K562 treated with DMSO at 1 percent for 24 hours (cell line): ENCODE data around the gene SMARCB1. TPM values are rescaled to one million over a fixed set of nuclear protein-coding genes. Genes with fewer than 3 reads are reported as not detected.

Source experiments
- total RNA-seq: library from RNA; unstranded; fragments of 300-600 nt; gene quantifications from 2 replicates; pipeline ENCODE4 v1.2.3, GENCODE V29; 2022; ENCODE audit warnings: low read depth; ENCODE audit not compliant: insufficient read depth

Gene SMARCB1
- total RNA-seq = 123 and 143 TPM in 2 replicates

DNA sequence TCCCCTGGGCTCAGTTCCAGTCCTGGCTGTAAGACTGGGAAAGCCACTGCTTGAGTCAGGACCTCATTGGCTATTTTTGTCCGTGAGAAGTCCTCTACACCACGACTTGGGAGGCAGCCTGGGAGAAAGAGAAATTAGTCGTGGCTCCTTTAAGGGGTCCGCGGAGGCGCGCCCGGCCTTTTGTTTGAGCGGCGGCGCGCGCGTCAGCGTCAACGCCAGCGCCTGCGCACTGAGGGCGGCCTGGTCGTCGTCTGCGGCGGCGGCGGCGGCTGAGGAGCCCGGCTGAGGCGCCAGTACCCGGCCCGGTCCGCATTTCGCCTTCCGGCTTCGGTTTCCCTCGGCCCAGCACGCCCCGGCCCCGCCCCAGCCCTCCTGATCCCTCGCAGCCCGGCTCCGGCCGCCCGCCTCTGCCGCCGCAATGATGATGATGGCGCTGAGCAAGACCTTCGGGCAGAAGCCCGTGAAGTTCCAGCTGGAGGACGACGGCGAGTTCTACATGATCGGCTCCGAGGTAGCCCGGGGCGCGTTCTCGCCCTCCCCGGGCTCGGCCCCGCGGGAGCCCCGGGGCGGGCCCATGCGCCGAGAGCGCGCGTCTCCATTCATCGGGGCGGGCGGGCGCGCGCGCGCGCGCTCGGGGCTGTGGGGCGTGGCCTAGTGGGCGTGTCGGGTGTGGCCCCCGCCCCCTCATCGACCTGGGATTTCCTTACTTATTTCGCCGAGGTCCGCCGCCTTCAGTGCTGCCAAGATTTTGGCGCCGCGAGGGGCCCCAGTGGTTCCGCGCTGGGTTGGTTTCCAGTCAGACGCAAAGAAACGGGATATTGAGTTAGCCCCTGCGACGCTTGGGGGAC is at the start of gene SMARCB1:
SMARCB1 (plus strand) TSS at position 215 of the 848 bp plus-strand sequence; CDS start at position 419, 204 bp downstream.

DNA sequence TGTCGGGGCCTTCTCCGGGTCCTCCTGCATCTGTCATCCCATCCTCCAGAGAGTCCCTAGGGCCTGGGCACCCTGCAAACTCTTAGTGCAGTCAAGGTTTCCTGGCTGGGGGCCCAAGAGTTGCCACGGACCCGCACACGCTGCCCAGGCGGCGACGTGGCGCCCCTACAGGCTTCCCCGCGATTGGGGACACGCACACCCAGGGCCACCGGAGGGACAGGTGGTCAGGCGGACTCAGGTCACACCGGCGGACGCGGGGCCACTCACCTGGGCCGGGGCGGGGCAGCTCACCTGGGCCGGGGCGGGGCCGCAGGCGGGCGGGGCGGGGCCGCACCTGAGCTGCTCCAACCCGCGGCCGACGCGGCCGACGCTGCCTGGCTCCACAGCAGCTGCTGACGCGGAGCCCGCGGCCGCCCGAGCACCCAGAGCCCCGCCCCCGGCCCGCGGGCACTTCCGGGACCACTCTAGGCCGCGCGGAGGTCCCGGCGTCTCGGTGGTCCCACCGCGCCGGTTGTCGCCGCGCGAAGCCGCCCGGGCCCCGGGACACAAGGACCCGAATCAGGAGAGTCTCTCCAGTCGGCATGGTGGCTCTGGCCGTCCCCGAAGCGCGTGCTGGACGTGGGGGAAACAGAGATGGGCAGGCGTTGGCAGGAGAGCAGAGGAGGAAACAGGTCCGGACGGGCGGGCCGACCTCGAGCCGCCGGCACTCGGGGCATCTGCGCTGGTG is 35.9 kb upstream of the SMARCB1 start, which contains the start of gene ZNF70:
ZNF70 (minus strand) TSS at position 399 of the 727 bp plus-strand sequence. CDS start 5,972 bp downstream, outside the sequence.

DNA sequence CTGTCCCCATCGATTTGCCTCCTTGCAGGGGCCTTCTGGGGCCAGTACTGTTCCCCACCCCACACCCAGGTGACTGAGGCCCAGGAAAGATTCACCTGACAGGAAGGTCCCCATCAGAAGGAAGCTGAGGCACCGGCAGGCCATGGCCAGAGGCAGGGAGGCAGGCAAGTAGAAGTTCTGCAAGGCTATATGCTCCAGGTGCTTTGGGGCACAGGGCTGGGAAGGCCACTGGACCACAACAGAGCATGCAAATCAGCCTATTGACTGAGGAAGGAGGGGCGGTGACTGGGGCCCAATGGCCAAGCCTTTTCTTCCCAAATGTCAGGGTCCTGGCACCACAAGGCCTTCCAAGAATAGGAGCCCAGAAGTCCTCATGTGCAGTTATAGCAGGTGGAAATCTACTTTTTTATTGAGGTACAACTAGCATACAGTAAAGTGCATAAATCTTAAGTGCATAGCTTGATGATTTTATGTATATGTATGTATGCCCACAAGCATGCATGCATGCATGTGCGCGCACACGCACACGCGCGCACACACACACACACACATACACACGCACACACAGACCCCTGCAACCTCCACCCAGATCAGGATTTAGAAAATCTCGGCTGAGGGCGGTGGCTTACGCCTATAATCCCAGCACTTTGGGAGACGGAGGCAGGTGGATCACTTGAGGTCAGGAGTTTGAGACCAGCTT is 32.4 kb upstream of the SMARCB1 start, which contains the start of gene VPREB3:
VPREB3 (minus strand) TSS at position 206 of the 700 bp plus-strand sequence; CDS start at position 144, 62 bp downstream.

DNA sequence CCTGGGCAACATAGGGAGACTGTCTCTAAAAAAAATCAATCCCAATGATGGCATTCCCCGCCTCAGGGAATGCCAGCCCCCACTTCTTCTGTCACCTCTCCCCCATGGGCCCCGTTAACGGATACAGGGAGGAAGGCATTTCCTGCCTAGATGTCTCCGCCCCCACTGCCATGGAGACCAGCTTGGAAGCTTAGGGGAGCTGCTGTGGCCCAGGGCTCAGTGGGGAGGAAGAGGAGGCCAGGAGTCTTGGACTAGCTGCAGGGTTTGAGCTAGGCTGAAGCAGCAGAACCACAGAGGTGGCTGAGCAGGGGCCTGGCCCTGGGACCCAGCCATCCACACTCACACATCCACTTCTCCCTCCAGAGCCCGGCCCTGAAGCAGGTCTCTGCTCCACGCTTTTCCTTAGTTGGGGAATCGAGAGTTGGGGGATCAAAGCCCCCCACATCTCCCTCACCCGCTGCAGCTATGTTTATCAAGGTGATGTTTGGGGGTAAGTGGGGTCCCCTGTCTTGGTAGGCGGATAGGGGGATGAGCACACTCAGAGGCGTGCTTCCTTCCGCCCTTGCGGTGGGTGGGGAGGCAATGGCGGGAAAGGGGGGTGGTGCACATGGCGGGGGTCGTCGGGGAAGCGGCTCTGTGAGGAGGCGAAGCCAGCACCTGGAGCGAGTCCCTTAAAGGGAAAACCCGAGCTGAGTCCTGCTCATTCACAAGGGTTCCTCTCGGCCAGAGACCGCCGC is 23.8 kb upstream of the SMARCB1 start, which contains the start of gene C22orf15:
C22orf15 (plus strand) TSS at position 149 of the 737 bp plus-strand sequence; CDS start at position 466, 317 bp downstream.

DNA sequence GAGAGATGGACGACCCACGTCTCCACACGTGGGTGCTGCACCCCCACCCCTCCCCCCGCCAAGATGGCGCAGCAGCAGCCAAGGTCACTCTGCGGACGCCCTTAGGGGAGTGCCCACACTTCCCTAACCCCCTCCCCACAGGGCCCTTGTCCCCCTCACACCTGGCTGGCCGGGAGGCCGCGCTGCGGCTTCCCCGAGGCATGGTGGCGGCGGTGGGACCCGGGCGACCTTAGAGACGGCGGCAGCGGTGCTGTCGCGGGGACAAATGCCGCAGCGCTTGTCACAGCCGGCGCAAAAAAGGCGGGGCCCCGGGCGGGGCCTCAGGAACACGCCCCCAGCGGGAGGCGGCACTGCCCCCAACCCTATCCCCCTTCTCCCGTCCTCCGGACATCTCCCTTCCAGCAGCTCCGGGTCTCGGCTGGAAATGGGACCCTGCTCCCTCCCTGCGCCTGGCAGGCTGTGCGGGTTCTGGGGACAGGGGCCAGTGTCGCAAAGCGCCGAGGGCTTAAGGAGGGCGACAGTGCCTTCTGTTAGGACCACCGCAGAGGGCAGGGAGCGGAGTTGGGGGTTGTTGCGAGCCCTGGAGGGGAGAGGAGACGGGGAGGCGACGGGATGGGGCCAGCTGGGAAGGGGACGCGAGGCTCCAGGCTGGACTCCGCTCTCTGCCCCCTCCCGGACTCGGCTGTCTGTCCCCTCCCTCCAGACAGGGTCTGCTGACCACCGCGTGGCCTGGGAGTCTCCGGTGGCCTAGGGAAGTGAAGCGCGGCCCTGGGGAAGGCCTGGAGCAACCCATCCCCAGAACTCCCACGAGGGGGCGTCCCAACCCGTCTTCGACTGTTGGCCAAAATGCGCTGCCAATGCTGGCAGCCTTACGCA is 18.9 kb upstream of the SMARCB1 start, which contains the start of gene CHCHD10:
CHCHD10 (minus strand) TSS at position 300 of the 876 bp plus-strand sequence; CDS start at position 202, 98 bp downstream.

DNA sequence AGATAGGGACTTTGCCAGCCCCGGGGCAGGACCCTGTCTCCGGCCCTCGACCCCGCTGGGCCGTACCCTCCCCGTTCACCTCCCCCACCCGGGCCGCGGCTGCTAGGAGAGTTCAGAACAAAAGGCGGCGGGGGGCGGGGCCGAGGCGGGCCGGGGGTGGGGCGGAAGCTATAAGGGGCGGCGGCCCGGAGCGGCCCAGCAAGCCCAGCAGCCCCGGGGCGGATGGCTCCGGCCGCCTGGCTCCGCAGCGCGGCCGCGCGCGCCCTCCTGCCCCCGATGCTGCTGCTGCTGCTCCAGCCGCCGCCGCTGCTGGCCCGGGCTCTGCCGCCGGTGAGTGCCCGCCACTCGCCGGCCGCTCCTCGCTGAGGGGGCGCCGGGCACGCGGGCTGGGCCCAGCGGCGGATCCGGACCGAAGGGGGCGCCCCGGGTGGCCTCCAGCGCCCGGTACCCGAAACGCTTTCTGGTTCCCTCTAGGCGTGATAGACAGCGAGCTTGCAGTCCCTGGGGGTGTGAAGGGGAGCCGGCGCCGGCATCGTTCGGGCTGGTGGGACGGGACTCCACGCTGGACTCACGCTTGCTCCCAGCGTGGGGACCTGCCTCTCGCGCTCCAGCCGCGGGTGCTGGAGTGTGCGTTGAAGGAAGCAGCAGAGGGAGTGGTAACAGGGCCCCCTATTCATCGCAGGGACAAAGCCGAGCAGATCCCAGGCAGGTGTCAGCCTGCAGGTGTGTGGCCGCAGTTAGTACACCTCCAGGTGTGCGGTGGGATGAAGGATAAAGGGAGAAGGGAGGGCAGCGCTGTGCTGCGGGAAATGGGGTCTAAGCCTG is 13.9 kb upstream of the SMARCB1 start, which contains the start of gene MMP11:
MMP11 (plus strand) TSS at position 201 of the 825 bp plus-strand sequence; CDS start at position 223, 22 bp downstream.

DNA sequence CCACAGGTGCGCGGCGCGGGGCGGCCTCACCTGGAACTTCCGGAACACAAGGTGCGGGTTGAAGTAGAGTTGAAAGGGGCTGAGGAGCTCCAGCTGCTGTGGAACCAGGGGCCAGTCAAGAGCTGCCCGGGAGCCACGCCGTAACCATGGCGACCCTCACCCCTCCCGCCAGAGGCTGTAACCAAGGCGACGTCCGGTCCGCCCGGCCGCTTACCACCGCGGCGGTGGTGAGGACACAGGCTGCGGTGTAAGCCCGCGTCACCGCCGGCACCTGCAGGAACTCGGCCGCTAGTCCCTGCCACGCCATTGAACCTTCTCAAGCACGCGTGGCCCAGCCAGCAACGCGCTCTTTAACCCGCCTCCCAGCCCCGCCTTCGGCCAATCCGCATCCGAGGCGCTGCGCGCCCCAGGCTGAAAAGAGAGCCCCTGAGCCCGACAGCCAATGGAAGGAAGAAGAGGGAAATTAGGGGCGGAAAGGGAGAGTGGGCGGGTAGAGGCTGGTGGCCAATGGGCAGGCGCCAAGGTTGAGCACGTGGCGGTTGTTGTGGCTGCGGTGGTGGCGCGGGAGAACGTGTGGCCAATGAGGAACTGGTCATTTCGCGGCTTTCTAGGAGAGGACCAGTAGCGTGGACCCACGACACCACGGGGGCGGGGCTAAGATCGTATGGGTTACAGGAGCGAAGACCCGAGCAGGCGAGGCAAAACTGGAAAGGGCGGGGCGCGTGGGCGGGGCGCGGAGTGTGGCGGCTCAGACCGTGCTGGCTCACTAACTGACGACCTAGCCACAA is 52.1 kb downstream of the SMARCB1 start, which contains the start of gene DERL3:
DERL3 (minus strand) TSS at position 326 of the 788 bp plus-strand sequence; CDS start at position 307, 19 bp downstream.

DNA sequence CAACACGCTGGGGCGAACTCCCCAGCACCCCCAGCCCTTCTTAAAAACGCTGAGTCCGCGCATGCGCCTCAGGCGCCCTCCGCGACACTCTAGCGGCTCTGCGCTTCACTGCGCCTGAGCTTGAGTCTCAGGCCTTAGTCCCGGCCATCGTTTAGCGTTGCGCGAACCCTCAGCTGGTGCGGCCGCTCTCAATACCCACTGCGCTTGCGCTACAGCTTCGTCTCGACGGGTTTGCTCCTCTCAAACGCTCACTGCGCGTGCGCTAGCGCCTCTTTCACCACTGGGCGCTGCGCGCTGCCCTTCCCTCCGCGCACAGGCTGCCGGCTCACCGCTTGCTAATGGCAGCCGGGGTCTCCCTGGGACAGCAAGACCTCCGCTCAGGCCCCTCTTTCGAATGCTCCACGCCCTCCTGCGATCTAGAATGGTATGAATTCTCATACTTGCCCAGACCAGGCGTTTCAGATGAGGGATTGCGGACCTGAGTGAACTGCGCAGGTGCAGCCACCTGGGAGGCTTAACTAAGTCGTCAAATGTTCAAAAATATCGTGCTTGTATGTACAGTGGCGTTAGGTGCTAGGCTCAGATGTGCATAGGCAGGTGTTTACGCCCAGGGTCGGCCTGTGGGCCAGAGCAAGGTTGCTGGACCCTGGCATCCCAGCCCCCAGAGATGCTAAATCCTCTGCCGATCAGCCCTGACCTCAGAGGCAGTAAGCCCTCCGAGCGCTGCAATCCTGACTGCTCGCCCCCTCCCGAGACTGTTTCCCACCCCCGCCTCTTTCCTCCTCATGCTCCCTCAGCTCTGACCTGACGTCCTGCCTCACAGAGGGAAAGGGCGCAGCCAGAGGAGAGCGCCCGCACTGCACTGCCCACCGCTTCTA is 71.1 kb downstream of the SMARCB1 start, which contains the start of gene SLC2A11:
SLC2A11 (plus strand) TSS at position 270 of the 878 bp plus-strand sequence; CDS start at position 395, 125 bp downstream.

Other genes starting within 250 kb of the SMARCB1 start
- gene IGLL1, start 206.7 kb upstream of the SMARCB1 start, total RNA-seq = not detected in 2 replicates
- not detected in 2 replicates for gene DRICH1, start 154.6 kb upstream of the SMARCB1 start, total RNA-seq
- not detected in 2 replicates for gene RGL4, start 96.0 kb upstream of the SMARCB1 start, total RNA-seq
- gene ZNF70, start 35.9 kb upstream of the SMARCB1 start, total RNA-seq = 1.1 and 1.4 TPM in 2 replicates
- 1.4 TPM in 1 of 2 replicates, not detected in the other for gene VPREB3, start 32.5 kb upstream of the SMARCB1 start, total RNA-seq
- 0.17 TPM in 1 of 2 replicates, not detected in the other for gene C22orf15, start 24.0 kb upstream of the SMARCB1 start, total RNA-seq
- 144 and 162 TPM in 2 replicates for gene CHCHD10, start 19.0 kb upstream of the SMARCB1 start, total RNA-seq
- 1.7 and 2.3 TPM in 2 replicates for gene MMP11, start 14.1 kb upstream of the SMARCB1 start, total RNA-seq
- 1.4 and 2.5 TPM in 2 replicates for gene DERL3, start 52.0 kb downstream of the SMARCB1 start, total RNA-seq
- gene SLC2A11, start 70.9 kb downstream of the SMARCB1 start, total RNA-seq = 4.4 and 7.2 TPM in 2 replicates
- 258 and 290 TPM in 2 replicates for gene MIF, start 107.4 kb downstream of the SMARCB1 start, total RNA-seq
- not detected in 2 replicates for gene GSTT2B, start 174.2 kb downstream of the SMARCB1 start, total RNA-seq
- 0.65 and 1.3 TPM in 2 replicates for gene DDTL, start 179.9 kb downstream of the SMARCB1 start, total RNA-seq
- gene DDT, start 187.5 kb downstream of the SMARCB1 start, total RNA-seq = 82.3 and 114 TPM in 2 replicates
- gene GSTT2, start 193.2 kb downstream of the SMARCB1 start, total RNA-seq = not detected in 2 replicates
- not detected in 2 replicates for gene GSTT4, start 218.5 kb downstream of the SMARCB1 start, total RNA-seq
- gene CABIN1, start 224.3 kb downstream of the SMARCB1 start, total RNA-seq = 55.3 and 57.4 TPM in 2 replicates